CD4-positive, alpha-beta T cell (primary cell): ENCODE results near the gene TLL2. TPM values are rescaled to one million over a fixed set of nuclear protein-coding genes. Genes with fewer than 3 reads are reported as not detected.

Experiments
- ATAC-seq: fragments of 200-7000 bp; cut with Tn5 transposase; one replicate; pipeline ENCODE4 v1.10.0; 2022; ENCODE audit warnings: mild to moderate bottlenecking; ENCODE audit not compliant: poor library complexity
- CTCF ChIA-PET: fragments of 350-600 bp; sonication (Branson Sonifier 250); formaldehyde crosslinking; loops from one replicate; lab custom pipeline; 2021; ENCODE audit warnings: antibody characterized with exemption, inconsistent platforms; lab: Charles Lee
- POLR2A ChIA-PET: fragments of 350-600 bp; sonication (Branson Sonifier 250); formaldehyde crosslinking; loops from one replicate; lab custom pipeline; 2021; ENCODE audit warnings: antibody characterized with exemption, inconsistent platforms; lab: Charles Lee
- DNase-seq, 14 experiments: peaks; one replicate each; pipeline ENCODE4 v3.0.0-alpha.2; 2013 to 2020; ENCODE audit warnings: mixed read lengths in 2 of 14
- H3K27ac ChIP-seq, 2 donors: one replicate each; pipeline versions ENCODE4 v1.5.1 to v1.7.0; 2013; ENCODE audit warnings: low read length in 2 of 2, low read depth in 1 of 2, mild to moderate bottlenecking in 1 of 2
- H3K27me3 ChIP-seq, 2 experiments: 1 replicate in 1 of 2; 2 replicates in 1 of 2; pipeline versions ENCODE4 v1.6.1 to v1.7.0; 2013; ENCODE audit warnings: low read length in 2 of 2, control low read depth in 1 of 2, mild to moderate bottlenecking in 1 of 2, moderate library complexity in 1 of 2; ENCODE audit not compliant: insufficient read depth in 2 of 2, control insufficient read depth in 1 of 2
- H3K36me3 ChIP-seq: one replicate; pipeline ENCODE4 v1.6.1; 2013; ENCODE audit warnings: low read length, control low read depth; ENCODE audit not compliant: insufficient read depth
- H3K4me1 ChIP-seq: one replicate; pipeline ENCODE4 v1.6.1; 2013; ENCODE audit warnings: low read length, control low read depth; ENCODE audit not compliant: insufficient read depth
- H3K4me3 ChIP-seq: one replicate; pipeline ENCODE4 v1.5.1; 2013; ENCODE audit warnings: mild to moderate bottlenecking, low read length, moderate library complexity
- H3K9me3 ChIP-seq, 2 experiments: 1 replicate in 1 of 2; 2 replicates in 1 of 2; pipeline versions ENCODE4 v1.6.1 to v1.7.0; 2013; ENCODE audit warnings: low read length in 2 of 2, mild to moderate bottlenecking in 2 of 2, control low read depth in 1 of 2, moderate library complexity in 1 of 2; ENCODE audit not compliant: control insufficient read depth in 1 of 2, insufficient read depth in 1 of 2
- H3K27ac Mint-ChIP-seq: one replicate; pipeline ENCODE4 v1.8.0; 2020; ENCODE audit warnings: mixed read lengths
- H3K27me3 Mint-ChIP-seq: one replicate; pipeline ENCODE4 v1.8.0; 2021; ENCODE audit warnings: mixed read lengths
- H3K36me3 Mint-ChIP-seq: one replicate; pipeline ENCODE4 v1.8.0; 2021; ENCODE audit warnings: low read depth, mixed read lengths
- H3K4me1 Mint-ChIP-seq: one replicate; pipeline ENCODE4 v1.8.0; 2021; ENCODE audit warnings: low read depth, mixed read lengths
- H3K4me3 Mint-ChIP-seq: one replicate; pipeline ENCODE4 v1.8.0; 2020; ENCODE audit warnings: mild to moderate bottlenecking, mixed read lengths
- H3K9me3 Mint-ChIP-seq: one replicate; pipeline ENCODE4 v1.8.0; 2020; ENCODE audit warnings: mixed read lengths
- intact Hi-C, 2 experiments: fragments of 100-400 bp; cut with DNase I in 1 of 2; cut with micrococcal nuclease in 1 of 2; formaldehyde crosslinking; loops; one replicate each; pipeline versions ENCODE4 v1.15.1 to v1.9.0; 2023 to 2025; cut with DNase I, micrococcal nuclease
- total RNA-seq, 174 experiments: library from RNA in 2 of 174; stranded (reverse) in 2 of 174; gene quantifications; one replicate each; pipeline ENCODE4 v1.2.3 and lab custom pipeline; 2021 to 2026
- TF ChIP-seq, protein P1 (sequence below): fragments of 200-600 bp; IDR thresholded peaks from one replicate; pipeline ENCODE4 v1.8.0; 2022; ENCODE audit warnings: antibody characterized with exemption, mild to moderate bottlenecking

The TLL2 gene
- total RNA-seq, 2 experiments from 2014 or later: not detected

DNA sequence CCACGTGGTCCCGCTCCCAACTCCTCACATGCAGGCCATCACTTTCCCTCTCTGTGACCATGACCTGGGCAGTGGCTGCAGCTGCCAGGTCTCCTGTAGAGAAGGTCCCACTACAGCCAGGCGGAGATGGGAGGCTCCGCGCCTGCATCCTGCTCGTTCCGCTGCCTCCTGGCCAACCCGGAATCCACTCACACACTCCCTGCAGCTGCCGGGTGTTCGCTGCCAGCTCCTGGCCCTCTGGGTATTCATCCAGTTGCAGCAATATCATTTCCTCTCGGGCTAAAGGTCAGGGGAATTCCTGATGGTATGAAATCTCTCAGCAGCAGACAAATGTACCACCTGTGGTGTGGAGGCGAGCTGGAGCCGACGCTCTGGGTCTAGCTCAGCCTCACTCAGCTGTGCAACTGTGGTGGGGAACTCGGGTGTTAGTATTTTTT lies 65.7 kb downstream of the TLL2 start:
- no peak overlapping the region for H3K4me3 Mint-ChIP-seq
- H3K27me3 ChIP-seq: no peaks in the 10 kb centered on the region
- H3K27ac Mint-ChIP-seq: no peak overlapping the region
- TF ChIP-seq, protein P1, sequence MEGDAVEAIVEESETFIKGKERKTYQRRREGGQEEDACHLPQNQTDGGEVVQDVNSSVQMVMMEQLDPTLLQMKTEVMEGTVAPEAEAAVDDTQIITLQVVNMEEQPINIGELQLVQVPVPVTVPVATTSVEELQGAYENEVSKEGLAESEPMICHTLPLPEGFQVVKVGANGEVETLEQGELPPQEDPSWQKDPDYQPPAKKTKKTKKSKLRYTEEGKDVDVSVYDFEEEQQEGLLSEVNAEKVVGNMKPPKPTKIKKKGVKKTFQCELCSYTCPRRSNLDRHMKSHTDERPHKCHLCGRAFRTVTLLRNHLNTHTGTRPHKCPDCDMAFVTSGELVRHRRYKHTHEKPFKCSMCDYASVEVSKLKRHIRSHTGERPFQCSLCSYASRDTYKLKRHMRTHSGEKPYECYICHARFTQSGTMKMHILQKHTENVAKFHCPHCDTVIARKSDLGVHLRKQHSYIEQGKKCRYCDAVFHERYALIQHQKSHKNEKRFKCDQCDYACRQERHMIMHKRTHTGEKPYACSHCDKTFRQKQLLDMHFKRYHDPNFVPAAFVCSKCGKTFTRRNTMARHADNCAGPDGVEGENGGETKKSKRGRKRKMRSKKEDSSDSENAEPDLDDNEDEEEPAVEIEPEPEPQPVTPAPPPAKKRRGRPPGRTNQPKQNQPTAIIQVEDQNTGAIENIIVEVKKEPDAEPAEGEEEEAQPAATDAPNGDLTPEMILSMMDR: no peak
- DNase-seq: no peak
- CTCF ChIA-PET: no interaction called here
- peaks cover 23% of the 10 kb centered on the region for H3K27me3 Mint-ChIP-seq
- H3K36me3 Mint-ChIP-seq: no peaks in the 10 kb centered on the region
- no peak overlapping the region for H3K27ac ChIP-seq
- intact Hi-C loops: no loop called here
- no peaks in the 10 kb centered on the region for H3K9me3 Mint-ChIP-seq
- POLR2A ChIA-PET: no interaction called here
- no peaks in the 10 kb centered on the region for H3K36me3 ChIP-seq
- H3K4me1 ChIP-seq: no peaks in the 10 kb centered on the region
- ATAC-seq: no peak
- no peaks in the 10 kb centered on the region for H3K9me3 ChIP-seq
- H3K4me3 ChIP-seq: no peak overlapping the region
- H3K4me1 Mint-ChIP-seq: no peaks in the 10 kb centered on the region

DNA sequence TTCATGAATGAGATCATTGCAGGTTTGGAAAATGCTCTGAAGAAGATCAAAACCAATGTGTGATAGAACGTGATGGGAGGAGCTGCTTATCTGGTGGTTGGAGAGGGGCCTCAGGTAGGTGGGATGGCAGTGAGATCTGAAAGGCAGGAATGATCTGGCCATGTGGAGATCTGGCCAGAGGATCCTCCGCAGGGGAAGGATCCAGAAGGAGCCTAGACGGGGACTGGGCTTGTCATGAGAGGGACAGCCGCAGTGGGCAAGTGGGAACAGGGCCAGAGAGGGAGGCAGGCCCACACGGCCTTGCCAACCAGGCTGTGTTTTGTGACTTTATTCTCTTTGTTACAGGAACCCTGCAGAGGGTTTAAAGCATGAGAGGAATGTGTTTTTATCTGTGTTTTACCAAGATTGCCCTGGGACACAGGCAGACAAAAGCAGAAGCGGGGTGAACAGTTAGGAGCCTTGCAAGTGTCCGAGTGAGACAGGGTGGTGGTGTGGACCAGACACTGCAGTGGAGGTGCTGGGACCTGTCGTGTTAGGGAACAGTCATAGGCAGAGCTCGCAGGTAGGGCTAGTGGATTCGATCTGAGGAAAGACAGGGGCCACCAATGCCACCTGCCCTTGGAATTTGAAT lies 66.6 kb downstream of the TLL2 start:
- Mint-ChIP-seq H3K9me3 (no peaks in the 10 kb centered on the region), H3K36me3 (no peaks in the 10 kb centered on the region), H3K27me3 (peaks cover 23% of the 10 kb centered on the region), H3K4me3 (no peak overlapping the region), H3K4me1 (no peaks in the 10 kb centered on the region), H3K27ac (no peak overlapping the region)
- Histone ChIP-seq H3K36me3 (no peaks in the 10 kb centered on the region), H3K4me1 (no peaks in the 10 kb centered on the region), H3K9me3 (no peaks in the 10 kb centered on the region), H3K4me3 (no peak overlapping the region), H3K27ac (no peak overlapping the region), H3K27me3 (no peaks in the 10 kb centered on the region)
- intact Hi-C loops: no loop called here
- DNase-seq (no peak), ATAC-seq (no peak)
- CTCF ChIA-PET: no interaction called here
- POLR2A ChIA-PET: no interaction called here
- TF ChIP-seq, protein P1: no peak

DNA sequence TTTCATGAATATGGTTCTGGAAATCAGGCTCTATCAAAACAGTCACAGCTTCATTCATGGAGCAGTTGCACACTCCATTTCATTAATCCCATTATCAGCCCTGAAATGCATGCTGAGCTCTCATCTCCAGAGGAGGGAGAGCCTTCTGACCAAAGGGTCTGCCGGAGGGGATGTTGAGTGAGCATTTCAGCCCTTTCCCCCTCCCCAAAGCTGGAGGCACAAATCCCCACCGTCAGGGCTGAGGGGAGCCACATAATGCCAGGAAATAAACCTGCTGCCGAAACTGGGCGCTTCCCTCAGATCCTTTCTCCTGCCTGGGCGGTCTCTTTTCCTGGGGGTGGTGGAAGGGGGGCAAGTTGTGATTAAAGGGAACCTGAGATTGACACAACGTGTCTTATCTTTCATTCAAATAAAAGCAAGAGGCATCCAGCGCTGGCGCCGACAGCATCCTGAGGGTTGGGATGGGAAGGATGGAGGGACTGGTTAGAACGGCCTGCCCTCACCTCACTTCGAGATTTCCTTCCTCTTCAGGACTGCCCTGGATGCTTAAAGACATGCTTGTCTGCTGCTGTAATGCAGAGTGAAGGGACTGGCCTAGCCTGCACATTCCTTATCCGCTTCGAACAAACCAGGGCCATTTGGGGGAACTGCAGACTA lies 71.6 kb downstream of the TLL2 start:
- H3K36me3 Mint-ChIP-seq: no peaks in the 10 kb centered on the region
- H3K9me3 Mint-ChIP-seq: no peaks in the 10 kb centered on the region
- no peaks in the 10 kb centered on the region for H3K36me3 ChIP-seq
- no peak overlapping the region for H3K27ac Mint-ChIP-seq
- no peaks in the 10 kb centered on the region for H3K4me1 Mint-ChIP-seq
- no peak overlapping the region for H3K4me3 Mint-ChIP-seq
- intact Hi-C loops: no loop called here
- ChIA-PET POLR2A (no interaction called here), CTCF (no interaction called here)
- H3K27me3 Mint-ChIP-seq: peaks cover 19% of the 10 kb centered on the region
- no peaks in the 10 kb centered on the region for H3K27me3 ChIP-seq
- DNase-seq: no peak
- no peak overlapping the region for H3K27ac ChIP-seq
- H3K9me3 ChIP-seq: no peaks in the 10 kb centered on the region
- TF ChIP-seq, protein P1: no peak
- ATAC-seq: no peak
- H3K4me3 ChIP-seq: no peak overlapping the region
- no peaks in the 10 kb centered on the region for H3K4me1 ChIP-seq
